ENCODE results near the gene NFKBIA. TPM values are rescaled to one million over a fixed set of nuclear protein-coding genes. Genes with fewer than 3 reads are reported as not detected.

NFKBIA gene, protein sequence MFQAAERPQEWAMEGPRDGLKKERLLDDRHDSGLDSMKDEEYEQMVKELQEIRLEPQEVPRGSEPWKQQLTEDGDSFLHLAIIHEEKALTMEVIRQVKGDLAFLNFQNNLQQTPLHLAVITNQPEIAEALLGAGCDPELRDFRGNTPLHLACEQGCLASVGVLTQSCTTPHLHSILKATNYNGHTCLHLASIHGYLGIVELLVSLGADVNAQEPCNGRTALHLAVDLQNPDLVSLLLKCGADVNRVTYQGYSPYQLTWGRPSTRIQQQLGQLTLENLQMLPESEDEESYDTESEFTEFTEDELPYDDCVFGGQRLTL
- polyA plus RNA-seq (35.2 to 123 TPM (median 92.6 TPM) in 3 replicates), polyA minus RNA-seq (122 to 241 TPM (median 215 TPM) in 3 replicates)
- polyA plus RNA-seq (2011; ENCODE audit: low read depth), result 199 TPM
- 33.0 and 56.7 TPM in 2 replicates for polyA plus RNA-seq (2011; cell fraction: cytosol; rRNA removed)
- 250 and 467 TPM in 2 replicates for polyA plus RNA-seq (2011; cell fraction: nucleus; rRNA removed)
- polyA plus RNA-seq (2012; ENCODE audit: low replicate concordance), result 30.3 and 200 TPM in 2 replicates
- 85.2 TPM for polyA minus RNA-seq (2011; cell fraction: cytosol; rRNA and poly(A)+ RNA removed)
- 232 and 287 TPM in 2 replicates for polyA minus RNA-seq (2011; cell fraction: nucleus; rRNA and poly(A)+ RNA removed)

DNA sequence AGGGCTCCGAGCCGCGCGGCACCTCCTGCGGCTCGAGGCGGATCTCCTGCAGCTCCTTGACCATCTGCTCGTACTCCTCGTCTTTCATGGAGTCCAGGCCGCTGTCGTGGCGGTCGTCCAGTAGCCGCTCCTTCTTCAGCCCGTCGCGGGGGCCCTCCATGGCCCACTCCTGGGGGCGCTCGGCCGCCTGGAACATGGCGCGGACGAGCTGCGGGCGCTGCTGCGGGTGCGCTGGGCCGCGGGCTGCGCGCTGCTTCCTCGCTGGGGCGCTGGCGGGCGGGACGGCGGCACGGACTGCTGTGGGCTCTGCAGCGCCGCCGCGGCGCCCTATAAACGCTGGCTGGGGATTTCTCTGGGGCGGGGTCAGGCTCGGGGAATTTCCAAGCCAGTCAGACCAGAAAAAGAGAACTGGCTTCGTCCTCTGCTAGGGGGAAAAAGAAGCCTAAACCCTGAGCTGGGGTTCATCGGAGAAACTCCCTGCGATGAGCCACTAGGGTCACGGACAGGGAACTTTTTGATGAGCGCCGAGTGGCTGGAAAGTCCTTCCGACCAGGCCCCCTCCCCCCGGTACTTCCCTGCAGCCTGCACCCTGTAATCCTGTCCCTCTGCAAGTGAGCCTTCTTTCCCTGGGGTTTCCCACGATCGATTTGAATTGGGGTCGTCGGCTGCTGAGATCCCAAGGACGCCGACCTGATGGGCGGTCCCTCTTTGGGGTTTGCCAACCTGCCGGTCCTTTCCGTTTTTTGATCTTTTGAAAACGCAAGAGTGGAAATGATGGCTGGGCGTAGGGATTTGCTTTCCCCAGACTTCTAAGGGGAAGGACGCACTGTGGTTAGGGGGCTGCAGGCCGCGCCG, at the start of gene NFKBIA:
Gene NFKBIA, minus strand, starts transcription at position 301 of the 855 bp plus-strand sequence. Its CDS starts 105 bp downstream, at position 196.
- DNase-seq (ENCODE audit: low read depth, low spot score), result no peak
- Histone ChIP-seq H3K79me2 (ENCODE audit: control insufficient read depth, insufficient read depth, low read length) (peaks cover 15% of the 10 kb centered on the region), H3K4me2 (ENCODE audit: control insufficient read depth, extremely low read depth, insufficient read depth, low read depth, low read length) (peak within 1 kb of the TSS; percentile 100), H3K27me3 (ENCODE audit: control insufficient read depth, extremely low read depth, insufficient read depth, low read length) (no peaks in the 10 kb centered on the region), H3K9me1 (ENCODE audit: control insufficient read depth, extremely low read depth, insufficient read depth, low read length) (peaks cover 7% of the 10 kb centered on the region), H2AFZ (ENCODE audit: control insufficient read depth, low read length) (peak within 1 kb of the TSS; percentile 92), H3K36me3 (ENCODE audit: control insufficient read depth in 2 of 2, extremely low read depth in 1 of 2, insufficient read depth in 2 of 2, low read length in 2 of 2) (peaks cover 13 to 31% of the 10 kb centered on the region in 2 experiments), H3K27ac (ENCODE audit: control insufficient read depth, insufficient read depth, low read length) (peak within 1 kb of the TSS; percentile 98), H3K4me1 (ENCODE audit: control insufficient read depth, extremely low read depth, insufficient read depth, low read length) (peaks cover 43% of the 10 kb centered on the region), H3K9me3 (ENCODE audit: control insufficient read depth, low read depth, low read length) (no peaks in the 10 kb centered on the region), H3K4me3 (ENCODE audit: control insufficient read depth in 2 of 3, extremely low read depth in 1 of 3, insufficient read depth in 2 of 3, low read depth in 1 of 3, low read length in 3 of 3) (peak within 1 kb of the TSS; percentile 84 to 95 (median 92)), H4K20me1 (ENCODE audit: control insufficient read depth, extremely low read depth, insufficient read depth, low read length) (peaks cover 16% of the 10 kb centered on the region), H3K9ac (ENCODE audit: control insufficient read depth, extremely low read depth, insufficient read depth, low read length) (peak within 1 kb of the TSS; percentile 99)
- FAIRE-seq, result no peak
- TF ChIP-seq EZH2 (IDR thresholded peaks at IDR 0.05; ENCODE audit: low read length), result no peak
- TF ChIP-seq, protein P1, sequence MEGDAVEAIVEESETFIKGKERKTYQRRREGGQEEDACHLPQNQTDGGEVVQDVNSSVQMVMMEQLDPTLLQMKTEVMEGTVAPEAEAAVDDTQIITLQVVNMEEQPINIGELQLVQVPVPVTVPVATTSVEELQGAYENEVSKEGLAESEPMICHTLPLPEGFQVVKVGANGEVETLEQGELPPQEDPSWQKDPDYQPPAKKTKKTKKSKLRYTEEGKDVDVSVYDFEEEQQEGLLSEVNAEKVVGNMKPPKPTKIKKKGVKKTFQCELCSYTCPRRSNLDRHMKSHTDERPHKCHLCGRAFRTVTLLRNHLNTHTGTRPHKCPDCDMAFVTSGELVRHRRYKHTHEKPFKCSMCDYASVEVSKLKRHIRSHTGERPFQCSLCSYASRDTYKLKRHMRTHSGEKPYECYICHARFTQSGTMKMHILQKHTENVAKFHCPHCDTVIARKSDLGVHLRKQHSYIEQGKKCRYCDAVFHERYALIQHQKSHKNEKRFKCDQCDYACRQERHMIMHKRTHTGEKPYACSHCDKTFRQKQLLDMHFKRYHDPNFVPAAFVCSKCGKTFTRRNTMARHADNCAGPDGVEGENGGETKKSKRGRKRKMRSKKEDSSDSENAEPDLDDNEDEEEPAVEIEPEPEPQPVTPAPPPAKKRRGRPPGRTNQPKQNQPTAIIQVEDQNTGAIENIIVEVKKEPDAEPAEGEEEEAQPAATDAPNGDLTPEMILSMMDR (optimal IDR thresholded peaks at IDR 0.05 in 1 of 3, IDR thresholded peaks at IDR 0.05 in 1 of 3, conservative IDR thresholded peaks at IDR 0.05 in 1 of 3; ENCODE audit: extremely low read depth in 1 of 3, insufficient read depth in 2 of 3, low read length in 3 of 3), result peak; percentile 11 to 66 (median 44)
- dilution Hi-C loops (cut with MboI; ENCODE audit: extremely low pct_ligation_motif_present, low sequenced_read_pairs), result no loop called here

DNA sequence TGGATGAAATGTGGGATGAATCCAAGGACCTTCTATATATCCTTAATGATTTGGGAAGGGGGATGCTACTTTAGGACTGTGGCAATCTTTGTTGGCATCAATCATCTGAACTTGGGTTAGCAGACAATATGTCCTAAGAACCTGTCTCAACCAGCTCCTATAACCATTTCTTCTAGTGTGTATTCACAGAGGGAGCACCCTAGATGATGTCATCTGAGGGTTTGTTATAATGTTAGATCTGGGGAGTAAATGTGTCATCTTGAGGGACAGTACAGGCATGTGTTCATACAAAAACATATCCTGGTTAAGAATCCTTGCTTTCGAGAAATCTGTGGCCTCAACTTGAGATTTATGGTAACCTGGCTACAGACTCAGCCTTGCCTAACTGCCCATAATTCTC, 41.9 kb upstream of the NFKBIA start:
- no peaks in the 10 kb centered on the region for H3K9me3 ChIP-seq (ENCODE audit: control insufficient read depth, low read depth, low read length)
- no peak overlapping the region for H3K4me3 ChIP-seq (ENCODE audit: control insufficient read depth in 2 of 3, extremely low read depth in 1 of 3, insufficient read depth in 2 of 3, low read depth in 1 of 3, low read length in 3 of 3)
- no peaks in the 10 kb centered on the region for H3K27me3 ChIP-seq (ENCODE audit: control insufficient read depth, extremely low read depth, insufficient read depth, low read length)
- no peak for FAIRE-seq
- no peak for DNase-seq (ENCODE audit: low read depth, low spot score)
- H4K20me1 ChIP-seq (ENCODE audit: control insufficient read depth, extremely low read depth, insufficient read depth, low read length), result no peaks in the 10 kb centered on the region
- no peak overlapping the region for H3K9ac ChIP-seq (ENCODE audit: control insufficient read depth, extremely low read depth, insufficient read depth, low read length)
- no peak overlapping the region for H2AFZ ChIP-seq (ENCODE audit: control insufficient read depth, low read length)
- no peaks in the 10 kb centered on the region for H3K36me3 ChIP-seq (ENCODE audit: control insufficient read depth in 2 of 2, extremely low read depth in 1 of 2, insufficient read depth in 2 of 2, low read length in 2 of 2)
- TF ChIP-seq EZH2 (IDR thresholded peaks at IDR 0.05; ENCODE audit: low read length), result no peak
- TF ChIP-seq, protein P1 (optimal IDR thresholded peaks at IDR 0.05 in 1 of 3, IDR thresholded peaks at IDR 0.05 in 1 of 3, conservative IDR thresholded peaks at IDR 0.05 in 1 of 3; ENCODE audit: extremely low read depth in 1 of 3, insufficient read depth in 2 of 3, low read length in 3 of 3), result no peak
- no peak overlapping the region for H3K4me2 ChIP-seq (ENCODE audit: control insufficient read depth, extremely low read depth, insufficient read depth, low read depth, low read length)
- dilution Hi-C loops (cut with MboI; ENCODE audit: extremely low pct_ligation_motif_present, low sequenced_read_pairs), result no loop called here
- H3K27ac ChIP-seq (ENCODE audit: control insufficient read depth, insufficient read depth, low read length), result no peak overlapping the region
- H3K79me2 ChIP-seq (ENCODE audit: control insufficient read depth, insufficient read depth, low read length), result no peaks in the 10 kb centered on the region
- H3K9me1 ChIP-seq (ENCODE audit: control insufficient read depth, extremely low read depth, insufficient read depth, low read length), result no peaks in the 10 kb centered on the region
- no peaks in the 10 kb centered on the region for H3K4me1 ChIP-seq (ENCODE audit: control insufficient read depth, extremely low read depth, insufficient read depth, low read length)

Data from keratinocyte (primary cell).